HL-60 (cell line): ENCODE results near the gene ZNF566.

Experiments
- CTCF ChIP-seq: IDR thresholded peaks from one replicate; pipeline ENCODE4 v1.5.1; 2011; ENCODE audit warnings: low read length, control low read depth, inconsistent platforms; ENCODE audit not compliant: insufficient read depth
- GABPA ChIP-seq: IDR thresholded peaks from 2 replicates; pipeline ENCODE4 v1.6.1; 2012; ENCODE audit warnings: low read depth
- POLR2AphosphoS5 ChIP-seq: IDR thresholded peaks from 2 replicates; pipeline ENCODE4 v1.6.1; 2012; ENCODE audit warnings: low read depth

- TF ChIP-seq CTCF (no peak), POLR2AphosphoS5 (no peak), GABPA (no peak)
These were observed 6.5 kb downstream of the ZNF566 start for GRCh38 chr19:36482876-36483275.
